Activated CD4-positive, alpha-beta T cell treated with anti-CD3 and anti-CD28 coated beads for 4 hours (primary cell): Measurements from ENCODE around the gene TMEM191B.
A peak's percentile ranks its signal among the peaks of the same experiment; 100 is the strongest.
"Not testable (repeated sequence)": the region's sequence is repeated elsewhere in the genome, so short reads cannot be mapped to it uniquely, and the experiment has no call there.

Source experiments
- DNase-seq, 2 donors: peaks; one replicate each; pipeline ENCODE4 v3.0.0-alpha.2; 2020

The TMEM191B gene

DNA sequence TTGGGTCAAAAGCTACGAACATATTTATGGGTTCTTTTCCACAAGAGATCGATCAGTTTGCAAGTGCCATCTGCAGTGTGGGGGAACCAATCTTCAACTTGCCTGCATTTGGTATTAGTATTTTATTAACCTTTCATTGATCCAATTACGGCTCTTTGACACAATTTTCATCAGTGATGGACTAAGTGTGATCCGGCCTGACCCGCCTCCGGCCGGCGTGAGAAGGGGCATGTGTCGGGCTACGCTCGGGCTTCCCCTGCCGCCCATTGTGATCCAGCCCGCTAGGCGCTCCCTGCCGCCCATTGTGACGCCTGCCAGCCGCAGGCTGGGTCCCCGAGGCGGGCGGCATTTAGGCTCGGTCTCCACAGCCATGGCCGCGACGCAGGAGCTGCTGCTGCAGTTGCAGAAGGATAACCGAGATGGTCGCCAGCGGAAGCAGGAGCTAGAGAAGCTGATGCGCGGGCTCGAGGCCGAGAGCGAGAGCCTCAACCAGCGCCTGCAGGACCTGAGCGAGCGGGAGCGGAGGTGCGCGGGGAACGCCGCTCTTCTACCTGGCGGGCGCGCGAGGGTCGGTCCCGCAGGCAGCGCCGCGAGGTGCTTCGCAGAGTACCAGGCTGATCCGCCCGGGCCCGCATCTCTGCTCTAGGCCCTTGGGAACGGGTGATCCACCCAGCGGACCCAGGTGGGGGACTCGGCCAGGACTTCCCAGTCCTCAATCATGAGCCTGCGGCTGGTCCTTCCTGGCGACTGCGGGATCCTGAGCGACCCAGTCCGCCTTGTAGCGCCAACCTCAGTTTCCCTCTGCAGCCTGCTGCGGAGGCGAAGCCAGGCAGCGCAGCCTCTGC, at the start of gene TMEM191B:
TSS of gene TMEM191B (plus strand) at position 51 of the 845 bp plus-strand sequence. CDS start at position 230, 179 bp downstream.
- not testable (repeated sequence) for DNase-seq

DNA sequence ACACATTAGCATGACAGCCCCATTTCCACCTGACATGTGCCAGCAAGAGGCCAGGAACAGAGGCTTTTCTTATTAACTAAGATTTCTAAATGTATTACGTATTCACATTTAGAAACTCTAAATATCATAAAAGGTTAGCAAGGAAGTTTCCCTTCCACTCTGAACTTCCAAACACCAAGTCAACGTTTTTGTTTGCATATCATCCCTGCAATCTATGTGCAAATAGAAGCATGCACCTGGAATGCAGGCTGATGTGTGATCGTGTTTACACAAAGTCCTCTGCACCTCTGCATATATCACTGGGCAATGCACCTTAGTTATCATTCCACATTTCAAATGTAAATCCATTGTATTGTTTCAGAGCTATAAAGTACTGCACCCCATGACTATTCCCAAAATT, 31.4 kb upstream of the TMEM191B start:
- not testable (repeated sequence) for DNase-seq

DNA sequence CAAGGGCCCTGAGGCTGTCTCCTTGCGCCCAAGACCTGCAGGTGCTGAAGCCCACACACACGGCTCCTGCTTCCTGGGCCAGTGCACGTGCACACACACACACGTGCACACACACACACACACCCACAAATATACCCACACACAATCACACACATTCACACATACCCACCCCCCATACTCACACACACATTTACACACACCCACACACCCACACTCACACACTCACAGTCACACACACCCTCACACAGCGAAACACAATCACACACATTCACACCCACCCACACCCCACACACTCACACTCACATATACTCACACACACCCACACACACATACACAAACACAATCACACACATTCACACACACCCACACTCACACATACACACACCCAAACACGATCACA, 16.3 kb upstream of the TMEM191B start:
- not testable (repeated sequence) for DNase-seq

DNA sequence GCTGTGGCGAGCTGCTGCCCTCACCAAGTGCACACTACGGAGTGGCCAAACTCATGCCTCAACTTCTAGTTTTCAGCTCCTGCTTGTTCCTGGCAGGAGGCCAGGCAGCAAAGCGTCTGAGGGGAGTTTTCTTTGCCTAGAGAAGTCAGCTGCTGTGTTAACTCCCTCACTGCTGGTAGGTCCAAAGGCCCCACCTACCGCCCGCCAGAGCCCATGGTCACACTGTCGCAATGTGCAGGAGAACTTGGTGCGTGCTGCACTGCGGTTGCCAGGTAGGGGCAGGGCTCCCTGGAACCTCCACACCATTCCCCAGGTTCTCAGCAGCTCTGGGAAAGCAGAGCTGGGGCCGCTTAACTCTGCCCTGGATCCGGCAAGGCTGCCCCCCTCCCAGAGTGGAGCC, 15.2 kb upstream of the TMEM191B start:
- DNase-seq = not testable (repeated sequence)

DNA sequence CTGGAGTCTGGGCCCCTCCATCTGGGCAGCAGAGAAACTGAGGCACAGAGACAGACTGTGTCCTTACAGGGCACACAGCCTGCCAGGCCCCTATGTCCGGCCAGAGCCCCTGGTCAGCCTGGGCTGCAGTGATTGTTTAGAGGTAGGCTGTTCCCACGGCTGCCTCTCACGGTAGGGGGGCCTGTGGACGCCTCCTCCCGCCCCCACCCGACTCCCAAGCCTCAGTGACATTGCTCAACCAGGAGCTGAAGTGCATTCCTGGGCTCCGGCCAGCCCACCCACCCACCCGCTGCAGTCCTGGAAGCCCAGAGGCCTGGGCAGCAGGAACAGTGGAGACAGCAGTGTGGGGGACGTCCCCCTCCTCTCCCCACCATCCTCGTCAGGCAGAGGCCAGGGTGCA, 14.1 kb upstream of the TMEM191B start:
- DNase-seq = not testable (repeated sequence)

DNA sequence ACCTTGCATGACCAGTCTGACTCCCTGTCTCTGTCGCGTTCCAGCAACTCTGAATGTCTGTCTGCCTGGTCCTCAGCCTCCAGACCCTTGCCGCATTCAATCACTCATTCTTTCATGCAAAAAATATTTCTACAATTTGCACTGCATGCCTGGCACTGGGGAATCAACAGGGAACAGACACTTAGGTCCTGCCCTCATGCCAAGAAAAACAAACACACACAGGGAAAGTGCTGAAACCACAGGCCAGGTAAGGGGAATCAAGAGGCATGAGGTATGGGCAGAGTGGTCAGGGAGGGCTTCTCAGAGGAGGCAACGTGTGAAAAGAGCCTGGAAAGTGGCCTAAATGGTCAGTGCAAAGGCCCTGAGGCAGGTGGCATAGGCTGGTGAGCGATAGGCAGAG, 9.5 kb upstream of the TMEM191B start, which contains the start of gene GGTLC3:
TSS of gene GGTLC3 (minus strand) at position 101 of the 400 bp plus-strand sequence. CDS start 264 bp downstream, outside the sequence.
- not testable (repeated sequence) for DNase-seq

- DNase-seq = not testable (repeated sequence)
Observed at GRCh38 chr22:18522762-18523161, 4.8 kb upstream of the TMEM191B start.

DNA sequence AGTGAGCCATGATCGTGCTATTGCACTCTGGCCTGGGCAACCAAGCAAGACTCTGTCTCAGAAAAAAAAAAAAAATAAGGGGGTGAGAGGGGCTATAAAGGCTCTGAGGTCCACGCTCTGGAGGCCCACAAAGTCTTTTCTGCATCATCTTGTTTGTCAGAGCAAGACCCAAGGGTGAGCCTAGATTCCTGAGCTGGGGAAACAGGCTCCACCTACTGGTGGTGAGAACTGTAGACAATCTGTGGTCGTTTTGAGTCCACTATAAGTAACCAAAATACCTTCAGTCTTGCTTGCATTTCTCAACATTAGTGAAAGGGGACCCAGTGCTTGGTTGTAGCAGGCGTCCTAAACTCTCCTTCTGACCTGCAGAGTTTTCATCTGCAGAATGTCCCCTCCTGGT, 4.3 kb upstream of the TMEM191B start:
- not testable (repeated sequence) for DNase-seq

DNA sequence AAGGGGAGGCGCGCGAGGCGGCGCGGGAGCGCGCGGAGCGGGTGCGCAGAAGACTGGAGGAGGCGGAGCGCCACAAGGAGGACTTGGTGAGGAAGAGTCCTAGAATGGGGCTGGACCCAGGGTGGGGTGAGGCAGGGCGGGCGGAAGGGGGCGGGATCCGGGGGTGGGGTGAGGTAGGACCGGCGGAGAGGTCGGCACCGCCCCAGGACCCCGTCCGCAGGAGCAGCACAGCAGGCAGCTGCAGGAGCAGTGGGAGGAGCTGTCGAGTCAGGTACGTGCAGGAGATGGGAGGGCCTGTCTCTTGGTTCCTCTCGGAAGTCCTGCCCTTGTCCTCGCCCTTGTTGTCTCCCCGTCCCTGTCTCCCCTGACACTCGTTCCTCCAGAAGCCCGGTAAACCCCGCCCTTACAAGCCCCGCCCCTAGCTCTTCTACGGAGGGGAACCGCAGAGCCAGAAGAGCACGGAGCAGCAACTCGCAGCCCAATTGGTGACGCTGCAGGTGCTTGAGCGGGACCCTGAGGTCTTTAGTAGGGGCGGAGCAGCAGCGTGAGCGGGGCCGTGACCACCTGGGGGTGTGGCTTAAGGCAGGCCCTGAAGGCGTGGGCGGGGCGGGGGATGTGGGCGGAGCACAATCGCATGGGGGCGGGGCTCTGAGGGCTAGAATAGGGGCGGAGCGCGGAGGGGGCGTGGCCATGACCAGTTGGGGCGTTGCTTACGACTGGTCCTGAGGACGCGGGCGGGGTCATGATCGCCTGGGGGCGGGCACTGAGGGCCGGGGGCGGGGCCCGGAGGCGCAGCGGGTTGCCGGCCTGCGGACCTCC, 1.2 kb downstream of the TMEM191B start:
- peak; percentile 84 to 95 for DNase-seq

DNA sequence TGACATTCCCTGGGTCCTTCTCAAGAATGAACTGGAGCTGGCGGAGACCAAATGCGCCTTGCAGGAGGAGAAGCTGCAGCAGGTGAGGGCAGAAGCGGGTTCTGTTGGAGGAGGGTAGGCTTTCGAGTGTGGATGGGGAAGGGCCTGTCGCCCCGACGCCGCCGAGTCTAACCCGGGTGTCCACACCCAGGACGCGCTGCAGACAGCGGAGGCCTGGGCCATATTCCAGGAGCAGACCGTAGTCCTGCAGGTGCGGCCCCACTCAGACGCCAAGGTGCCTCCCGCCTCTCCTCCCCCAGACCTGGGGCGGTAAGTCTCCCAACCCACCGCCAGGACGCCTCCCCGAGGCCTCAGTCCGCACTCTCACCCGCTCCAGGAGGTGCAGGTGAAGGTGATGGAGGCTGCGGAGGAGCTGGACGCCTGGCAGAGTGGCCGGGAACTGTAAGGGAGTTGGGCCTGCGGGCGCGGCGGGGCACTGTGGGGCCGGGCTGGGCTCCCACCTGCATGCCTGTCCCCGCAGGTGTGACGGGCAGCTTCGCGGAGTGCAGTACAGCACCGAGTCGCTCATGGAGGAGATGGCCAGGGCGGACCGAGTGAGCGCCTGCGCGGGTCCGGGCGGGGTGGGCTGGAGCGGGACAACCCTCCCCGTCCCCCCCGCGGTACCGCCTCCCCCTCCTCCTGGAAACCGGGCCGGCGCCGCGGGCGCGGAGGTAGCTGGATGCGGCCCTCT, 2.0 kb downstream of the TMEM191B start:
- DNase-seq = not testable (repeated sequence)

DNA sequence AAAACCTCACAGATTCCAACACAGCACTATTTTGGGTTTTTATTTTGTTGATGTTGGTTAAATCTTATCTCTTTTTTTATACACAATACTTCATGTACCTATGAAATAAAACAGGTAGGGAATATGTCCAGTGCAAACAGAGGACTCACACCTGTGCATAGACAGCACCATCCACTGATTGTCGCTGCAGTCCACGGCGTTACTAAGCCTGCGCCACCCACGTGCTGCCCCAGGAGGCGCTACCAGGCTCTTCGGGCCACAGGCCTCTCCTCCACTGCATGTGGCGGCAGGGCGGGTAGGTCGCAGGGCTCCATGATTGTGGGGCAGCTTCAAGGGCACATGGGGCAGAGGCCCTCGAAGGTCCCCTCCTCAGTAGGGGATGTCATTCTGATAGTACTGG, 6.0 kb downstream of the TMEM191B start:
- not testable (repeated sequence) for DNase-seq

DNA sequence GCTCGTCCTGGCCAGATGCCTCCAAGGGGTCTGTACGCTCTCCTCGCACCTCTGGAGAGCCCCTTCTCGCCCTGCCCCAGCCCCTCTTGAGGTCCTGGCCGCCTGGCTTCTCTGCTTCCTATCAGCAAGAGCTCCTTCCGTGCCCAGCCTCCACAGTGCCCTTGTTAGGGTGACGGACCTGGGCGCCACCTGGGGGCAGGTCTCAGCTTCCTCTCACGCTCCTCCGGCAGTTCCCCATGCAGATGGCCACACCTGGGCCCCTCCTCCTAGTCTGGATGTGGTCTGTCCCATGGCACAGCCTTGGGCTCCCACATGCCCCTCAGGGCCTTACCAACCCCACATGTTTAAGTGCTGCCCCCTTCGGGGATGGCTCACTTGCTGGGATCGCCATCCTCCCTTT, 6.7 kb downstream of the TMEM191B start:
- DNase-seq = not testable (repeated sequence)

- DNase-seq = not testable (repeated sequence)
Observed at GRCh38 chr22:18539994-18540393, 12.4 kb downstream of the TMEM191B start.

GRCh38 chr22:18543400-18543799, 15.8 kb downstream of the TMEM191B start:
- DNase-seq = not testable (repeated sequence)

DNA sequence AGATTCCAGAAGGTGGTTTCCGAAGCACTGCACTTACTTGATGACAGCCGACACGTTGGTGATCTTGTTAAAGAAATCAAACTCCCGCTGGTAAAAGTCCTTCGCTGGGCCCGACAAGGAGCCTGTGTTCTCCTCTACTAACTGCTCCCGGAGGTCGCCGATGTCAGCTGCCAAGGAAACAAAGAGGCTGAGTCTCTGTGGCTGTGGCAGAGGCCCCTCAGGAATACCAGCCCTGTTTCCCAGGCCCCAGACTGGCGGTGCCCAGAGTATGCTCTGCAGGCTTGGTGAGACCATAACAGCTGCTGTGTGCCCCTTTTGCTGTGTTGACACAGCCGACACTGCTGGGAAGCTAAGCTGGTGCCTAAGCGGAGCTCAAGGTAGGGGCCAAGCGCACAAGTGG, 17.0 kb downstream of the TMEM191B start:
- not testable (repeated sequence) for DNase-seq

DNA sequence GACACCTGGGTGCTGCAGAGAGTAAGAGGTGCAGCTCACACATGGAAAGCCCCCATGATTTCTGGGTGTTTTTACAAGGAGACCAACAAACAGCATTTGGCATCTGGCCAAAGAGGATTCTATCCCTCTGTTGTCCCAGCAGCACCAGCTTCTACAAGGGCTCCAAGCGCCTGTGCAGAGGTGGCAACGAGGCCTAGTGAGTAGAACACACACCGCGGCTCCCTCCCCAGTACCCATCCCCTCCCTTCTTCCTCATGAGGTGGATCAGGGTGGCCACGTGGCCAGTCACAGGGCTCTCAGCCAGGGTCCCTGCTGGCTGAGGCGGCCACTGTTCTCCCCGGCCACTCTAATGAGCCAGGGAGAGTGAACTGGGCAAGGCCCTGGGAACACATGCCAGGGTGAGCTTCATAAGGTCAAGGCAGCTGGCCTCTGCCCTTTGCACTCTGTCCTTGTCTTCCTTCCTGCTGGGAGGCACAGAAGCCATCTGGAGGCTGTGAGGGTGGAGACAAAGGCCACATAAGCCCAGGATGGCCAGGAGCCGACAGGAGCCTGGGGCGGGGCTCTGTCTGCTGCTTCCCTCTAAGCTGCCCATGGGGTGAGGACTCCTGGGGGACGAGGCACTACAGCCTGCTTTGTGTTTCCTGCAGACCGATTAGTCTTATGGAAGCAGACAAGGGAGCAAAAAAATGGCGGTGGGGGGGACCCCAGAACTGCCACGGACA, 22.0 kb downstream of the TMEM191B start:
- not testable (repeated sequence) for DNase-seq

DNA sequence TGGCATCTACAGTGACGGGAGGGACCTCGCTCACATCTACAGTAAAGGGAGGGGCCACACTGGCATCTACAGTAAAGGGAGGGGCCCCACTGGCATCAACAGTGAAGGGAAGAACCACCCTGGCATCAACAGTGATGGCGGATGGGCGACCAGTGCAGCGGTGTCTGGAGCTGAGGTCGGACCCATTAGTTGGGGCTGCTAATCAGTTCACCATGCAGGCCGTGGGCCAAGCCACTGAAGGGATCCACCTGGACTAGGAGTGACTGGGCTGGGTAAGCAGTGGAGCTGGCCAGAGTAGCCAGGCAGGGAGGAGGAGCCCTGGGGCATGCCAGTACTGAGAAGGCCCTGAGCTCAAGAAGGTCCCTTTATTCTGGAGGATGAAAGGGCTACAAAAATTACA, 23.4 kb downstream of the TMEM191B start:
- not testable (repeated sequence) for DNase-seq

DNA sequence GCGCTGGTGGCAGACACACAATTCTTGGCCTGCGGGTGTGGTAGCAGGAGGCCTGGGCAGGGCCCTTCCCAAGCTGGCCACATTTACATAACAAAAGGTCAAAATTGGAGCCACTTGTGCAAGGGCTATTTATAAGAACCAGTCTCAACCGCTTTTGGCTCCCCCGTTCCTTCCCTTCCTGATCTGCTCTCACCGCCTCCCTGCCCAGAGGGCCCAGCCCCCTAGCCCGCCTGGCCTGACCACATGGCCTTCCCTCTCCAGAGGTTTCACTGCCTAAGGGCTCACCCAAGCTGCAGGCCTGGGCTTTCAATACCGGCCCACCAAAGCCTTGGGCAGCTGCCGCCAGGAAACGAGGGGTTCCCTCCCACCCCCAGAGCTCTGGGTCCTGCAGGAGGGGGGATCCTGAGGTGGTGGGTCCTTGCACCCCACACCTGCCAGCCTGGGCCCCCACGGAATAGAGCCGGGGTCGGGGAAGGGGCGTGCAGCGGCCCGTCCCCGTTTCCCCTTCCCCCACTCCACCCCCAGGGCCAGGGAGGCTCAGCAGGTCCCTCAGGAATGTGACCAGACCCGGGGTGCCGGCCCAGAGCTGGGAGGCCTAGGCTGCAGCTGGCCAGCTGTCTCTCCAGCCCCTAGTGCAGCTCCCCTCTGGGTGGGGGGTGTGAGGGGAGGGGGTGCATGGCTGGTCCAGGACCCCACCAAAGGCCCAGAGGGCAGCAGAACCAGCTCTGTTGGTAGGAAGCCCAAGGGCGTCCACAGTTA, 25.4 kb downstream of the TMEM191B start:
- not testable (repeated sequence) for DNase-seq

DNA sequence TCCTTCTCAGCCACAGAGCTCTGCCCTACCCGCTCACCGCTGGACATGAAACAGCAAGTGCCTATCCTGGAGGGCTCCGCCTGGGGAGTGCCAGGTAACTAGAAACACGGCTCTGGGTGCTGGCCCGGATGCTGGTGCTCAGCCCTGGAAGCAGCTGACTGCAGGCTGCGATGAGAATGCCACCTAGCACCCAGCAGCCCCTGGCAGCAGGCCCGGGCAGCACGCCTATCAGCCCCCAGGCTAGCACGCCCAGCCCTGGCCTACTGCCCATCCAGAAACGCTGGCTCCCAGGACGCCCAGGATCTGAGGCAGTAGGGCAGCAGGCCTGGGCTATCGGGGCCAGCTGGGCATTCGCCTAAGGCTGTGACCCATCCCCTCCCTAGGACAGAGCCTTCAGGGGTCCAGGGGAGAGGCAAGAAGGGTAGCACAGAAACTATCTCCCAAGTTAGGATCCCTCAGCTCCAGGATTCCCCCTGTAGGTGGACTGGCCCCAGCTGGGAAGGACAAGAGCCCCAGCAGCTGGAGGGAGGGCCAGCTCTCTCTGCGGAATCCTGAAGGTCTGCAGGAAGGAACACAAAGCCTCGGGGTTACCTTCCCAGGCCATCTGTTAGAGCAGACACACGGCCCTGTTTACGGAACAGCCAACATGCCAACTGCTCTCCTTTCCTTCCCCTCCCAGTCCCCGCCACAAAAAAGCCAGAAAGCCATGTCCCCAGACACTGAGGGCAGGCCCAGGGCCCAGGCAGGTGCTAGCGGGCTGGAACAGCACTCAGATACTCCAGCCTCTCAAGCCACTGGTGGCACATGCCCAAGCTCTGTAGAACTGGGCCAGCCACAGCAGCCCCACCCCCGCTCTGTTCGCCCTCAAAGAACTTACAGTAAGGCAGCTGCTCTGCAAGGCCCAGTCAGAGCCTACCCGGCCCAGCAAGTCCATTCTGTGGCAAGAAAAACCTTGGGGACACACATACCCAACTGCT, 27.0 kb downstream of the TMEM191B start:
- DNase-seq = not testable (repeated sequence)

DNA sequence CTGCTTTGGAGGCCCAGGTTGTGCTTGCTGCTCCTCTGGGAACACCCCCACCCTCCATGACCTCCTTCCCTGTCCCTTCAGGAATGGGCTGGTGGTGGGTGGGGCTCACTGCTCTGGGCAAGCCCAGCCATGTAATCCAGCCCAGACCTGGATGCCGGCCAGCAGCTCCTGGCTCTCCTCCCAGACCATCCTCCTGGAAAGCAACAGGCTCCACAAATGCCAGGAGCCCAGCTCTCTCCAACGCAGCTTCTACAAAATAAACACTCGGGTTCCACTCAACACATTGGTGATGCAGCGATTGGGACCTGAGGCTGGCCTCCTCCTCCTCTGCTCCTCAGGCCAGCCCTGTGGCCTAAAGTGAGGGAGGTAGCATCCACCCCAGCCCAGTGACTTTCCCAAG, 30.9 kb downstream of the TMEM191B start:
- DNase-seq = not testable (repeated sequence)
